ENCODE results near the gene GRB7. TPM values are rescaled to one million over a fixed set of nuclear protein-coding genes. Genes with fewer than 3 reads are reported as not detected.
A peak's percentile ranks its signal among the peaks of the same experiment; 100 is the strongest.
"Not testable (repeated sequence)": the region's sequence is repeated elsewhere in the genome, so short reads cannot be mapped to it uniquely, and the experiment has no call there.

The GRB7 gene
- total RNA-seq, 4 donors from 2014 or later: 49.4 to 114 (median 72.4) TPM

DNA sequence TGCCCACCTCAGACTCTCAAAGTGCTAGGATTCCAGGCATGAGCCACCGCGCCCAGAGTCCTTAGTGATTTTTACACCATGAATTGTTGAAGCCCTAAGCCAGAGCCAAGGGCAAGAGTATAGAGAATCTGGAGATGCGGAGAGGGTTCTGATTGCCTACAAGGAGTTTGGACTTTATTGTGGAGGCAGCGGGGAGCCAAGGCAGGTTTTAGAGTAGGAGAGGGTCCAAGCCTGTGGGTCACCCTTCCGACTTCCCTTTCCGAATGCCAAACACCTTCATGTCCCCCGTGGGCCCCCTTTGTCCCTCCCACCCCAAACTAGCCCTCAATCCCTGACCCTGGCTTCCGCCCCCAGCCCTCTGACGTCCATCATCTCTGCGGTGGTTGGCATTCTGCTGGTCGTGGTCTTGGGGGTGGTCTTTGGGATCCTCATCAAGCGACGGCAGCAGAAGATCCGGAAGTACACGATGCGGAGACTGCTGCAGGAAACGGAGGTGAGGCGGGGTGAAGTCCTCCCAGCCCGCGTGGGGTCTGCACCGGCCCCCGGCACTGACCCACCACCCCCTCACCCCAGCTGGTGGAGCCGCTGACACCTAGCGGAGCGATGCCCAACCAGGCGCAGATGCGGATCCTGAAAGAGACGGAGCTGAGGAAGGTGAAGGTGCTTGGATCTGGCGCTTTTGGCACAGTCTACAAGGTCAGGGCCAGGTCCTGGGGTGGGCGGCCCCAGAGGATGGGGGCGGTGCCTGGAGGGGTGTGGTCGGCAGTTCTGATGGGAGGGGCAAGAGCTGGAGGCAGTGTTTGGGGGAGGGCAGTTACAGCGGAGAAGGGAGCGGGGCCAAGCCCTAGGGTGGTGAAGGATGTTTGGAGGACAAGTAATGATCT is 14.5 kb upstream of the GRB7 start:
- peak overlapping the region; percentile 12 for H3K27ac ChIP-seq
- H3K4me1 ChIP-seq: peaks cover 7% of the 10 kb centered on the region
- peaks cover 59% of the 10 kb centered on the region for H3K36me3 ChIP-seq
- 72% methylated on average over 33 of the region's 34 CpGs for WGBS
- TF ChIP-seq EP300 (IDR thresholded peaks at IDR 0.05) (no peak), POLR2AphosphoS5 (IDR thresholded peaks at IDR 0.05) (no peak), POLR2A (IDR thresholded peaks at IDR 0.05) (no peak)
- TF ChIP-seq, protein P1, sequence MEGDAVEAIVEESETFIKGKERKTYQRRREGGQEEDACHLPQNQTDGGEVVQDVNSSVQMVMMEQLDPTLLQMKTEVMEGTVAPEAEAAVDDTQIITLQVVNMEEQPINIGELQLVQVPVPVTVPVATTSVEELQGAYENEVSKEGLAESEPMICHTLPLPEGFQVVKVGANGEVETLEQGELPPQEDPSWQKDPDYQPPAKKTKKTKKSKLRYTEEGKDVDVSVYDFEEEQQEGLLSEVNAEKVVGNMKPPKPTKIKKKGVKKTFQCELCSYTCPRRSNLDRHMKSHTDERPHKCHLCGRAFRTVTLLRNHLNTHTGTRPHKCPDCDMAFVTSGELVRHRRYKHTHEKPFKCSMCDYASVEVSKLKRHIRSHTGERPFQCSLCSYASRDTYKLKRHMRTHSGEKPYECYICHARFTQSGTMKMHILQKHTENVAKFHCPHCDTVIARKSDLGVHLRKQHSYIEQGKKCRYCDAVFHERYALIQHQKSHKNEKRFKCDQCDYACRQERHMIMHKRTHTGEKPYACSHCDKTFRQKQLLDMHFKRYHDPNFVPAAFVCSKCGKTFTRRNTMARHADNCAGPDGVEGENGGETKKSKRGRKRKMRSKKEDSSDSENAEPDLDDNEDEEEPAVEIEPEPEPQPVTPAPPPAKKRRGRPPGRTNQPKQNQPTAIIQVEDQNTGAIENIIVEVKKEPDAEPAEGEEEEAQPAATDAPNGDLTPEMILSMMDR (IDR thresholded peaks at IDR 0.05): no peak
- no peaks in the 10 kb centered on the region for H3K9me3 ChIP-seq
- H3K4me3 ChIP-seq: no peak overlapping the region
- H3K27me3 ChIP-seq: no peaks in the 10 kb centered on the region
- DNase-seq (ENCODE audit: low spot score in 2 of 2): no peak

DNA sequence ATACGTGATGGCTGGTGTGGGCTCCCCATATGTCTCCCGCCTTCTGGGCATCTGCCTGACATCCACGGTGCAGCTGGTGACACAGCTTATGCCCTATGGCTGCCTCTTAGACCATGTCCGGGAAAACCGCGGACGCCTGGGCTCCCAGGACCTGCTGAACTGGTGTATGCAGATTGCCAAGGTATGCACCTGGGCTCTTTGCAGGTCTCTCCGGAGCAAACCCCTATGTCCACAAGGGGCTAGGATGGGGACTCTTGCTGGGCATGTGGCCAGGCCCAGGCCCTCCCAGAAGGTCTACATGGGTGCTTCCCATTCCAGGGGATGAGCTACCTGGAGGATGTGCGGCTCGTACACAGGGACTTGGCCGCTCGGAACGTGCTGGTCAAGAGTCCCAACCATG is 13.0 kb upstream of the GRB7 start:
- no peak for DNase-seq (ENCODE audit: low spot score in 2 of 2)
- no peak for TF ChIP-seq EP300 (IDR thresholded peaks at IDR 0.05)
- TF ChIP-seq POLR2A (IDR thresholded peaks at IDR 0.05): no peak
- TF ChIP-seq, protein P1 (IDR thresholded peaks at IDR 0.05): no peak
- TF ChIP-seq POLR2AphosphoS5 (IDR thresholded peaks at IDR 0.05): no peak
- no peaks in the 10 kb centered on the region for H3K27me3 ChIP-seq
- WGBS: 97% methylated on average over 6 of the region's 13 CpGs
- peaks cover 55% of the 10 kb centered on the region for H3K36me3 ChIP-seq
- peaks cover 14% of the 10 kb centered on the region for H3K4me1 ChIP-seq
- no peak overlapping the region for H3K27ac ChIP-seq
- H3K4me3 ChIP-seq: no peak overlapping the region
- no peaks in the 10 kb centered on the region for H3K9me3 ChIP-seq

DNA sequence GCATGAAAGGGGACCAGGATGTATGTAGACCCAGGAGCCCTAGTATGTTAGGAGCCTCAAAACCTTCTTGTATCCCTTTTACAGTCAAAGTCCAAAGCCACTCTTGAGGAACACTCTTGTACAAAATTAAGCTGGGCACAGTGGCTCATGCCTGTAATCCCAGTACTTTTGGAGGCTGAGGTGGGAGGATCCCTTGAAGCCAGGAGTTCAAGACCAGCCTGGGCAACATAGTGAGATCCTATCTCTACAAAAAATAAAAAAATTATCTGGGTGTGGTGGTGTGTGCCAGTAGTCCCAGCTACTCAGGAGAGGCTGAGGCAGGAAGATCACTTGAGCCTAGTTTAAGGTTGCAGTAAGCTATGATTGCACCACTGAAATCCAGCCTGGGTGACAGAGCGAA is 11.8 kb upstream of the GRB7 start:
- not testable (repeated sequence) for H3K27me3 ChIP-seq; DNase-seq (ENCODE audit: low spot score in 2 of 2); H3K4me3 ChIP-seq; H3K27ac ChIP-seq; H3K9me3 ChIP-seq
- Histone ChIP-seq H3K36me3 (peaks cover 47% of the 10 kb centered on the region), H3K4me1 (peaks cover 17% of the 10 kb centered on the region)
- WGBS: 88% methylated on average over 1 of the region's 1 CpG

DNA sequence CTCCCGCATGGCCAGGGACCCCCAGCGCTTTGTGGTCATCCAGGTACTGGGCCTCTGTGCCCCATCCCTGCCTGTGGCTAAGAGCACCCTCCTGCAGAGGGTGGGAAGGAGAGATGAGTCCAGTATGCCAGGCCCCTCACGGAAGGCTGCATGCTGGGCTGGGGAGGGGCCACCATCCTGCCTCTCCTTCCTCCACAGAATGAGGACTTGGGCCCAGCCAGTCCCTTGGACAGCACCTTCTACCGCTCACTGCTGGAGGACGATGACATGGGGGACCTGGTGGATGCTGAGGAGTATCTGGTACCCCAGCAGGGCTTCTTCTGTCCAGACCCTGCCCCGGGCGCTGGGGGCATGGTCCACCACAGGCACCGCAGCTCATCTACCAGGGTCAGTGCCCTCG is 11.1 kb upstream of the GRB7 start:
- H3K36me3 ChIP-seq: peaks cover 47% of the 10 kb centered on the region
- H3K27me3 ChIP-seq: no peaks in the 10 kb centered on the region
- peaks cover 17% of the 10 kb centered on the region for H3K4me1 ChIP-seq
- no peaks in the 10 kb centered on the region for H3K9me3 ChIP-seq
- WGBS: 98% methylated on average over 7 of the region's 9 CpGs
- H3K4me3 ChIP-seq: no peak overlapping the region
- TF ChIP-seq POLR2A (IDR thresholded peaks at IDR 0.05): no peak
- H3K27ac ChIP-seq: no peak overlapping the region
- DNase-seq (ENCODE audit: low spot score in 2 of 2): no peak

DNA sequence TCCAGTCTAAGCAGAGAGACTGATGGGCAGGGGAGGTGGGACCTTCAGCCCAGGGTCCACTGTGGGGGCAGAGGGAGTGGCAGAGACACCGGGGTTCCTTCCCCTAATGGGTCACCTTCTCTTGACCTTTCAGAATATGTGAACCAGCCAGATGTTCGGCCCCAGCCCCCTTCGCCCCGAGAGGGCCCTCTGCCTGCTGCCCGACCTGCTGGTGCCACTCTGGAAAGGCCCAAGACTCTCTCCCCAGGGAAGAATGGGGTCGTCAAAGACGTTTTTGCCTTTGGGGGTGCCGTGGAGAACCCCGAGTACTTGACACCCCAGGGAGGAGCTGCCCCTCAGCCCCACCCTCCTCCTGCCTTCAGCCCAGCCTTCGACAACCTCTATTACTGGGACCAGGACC is 10.2 kb upstream of the GRB7 start:
- Histone ChIP-seq H3K27ac (no peak overlapping the region), H3K9me3 (no peaks in the 10 kb centered on the region), H3K27me3 (no peaks in the 10 kb centered on the region), H3K36me3 (peaks cover 43% of the 10 kb centered on the region), H3K4me1 (peaks cover 17% of the 10 kb centered on the region), H3K4me3 (no peak overlapping the region)
- DNase-seq (ENCODE audit: low spot score in 2 of 2): no peak
- 77% methylated on average over 8 of the region's 10 CpGs for WGBS
- no peak for TF ChIP-seq EP300 (IDR thresholded peaks at IDR 0.05)
- TF ChIP-seq POLR2AphosphoS5 (IDR thresholded peaks at IDR 0.05): no peak
- no peak for TF ChIP-seq POLR2A (IDR thresholded peaks at IDR 0.05)
- TF ChIP-seq, protein P1 (IDR thresholded peaks at IDR 0.05): no peak

DNA sequence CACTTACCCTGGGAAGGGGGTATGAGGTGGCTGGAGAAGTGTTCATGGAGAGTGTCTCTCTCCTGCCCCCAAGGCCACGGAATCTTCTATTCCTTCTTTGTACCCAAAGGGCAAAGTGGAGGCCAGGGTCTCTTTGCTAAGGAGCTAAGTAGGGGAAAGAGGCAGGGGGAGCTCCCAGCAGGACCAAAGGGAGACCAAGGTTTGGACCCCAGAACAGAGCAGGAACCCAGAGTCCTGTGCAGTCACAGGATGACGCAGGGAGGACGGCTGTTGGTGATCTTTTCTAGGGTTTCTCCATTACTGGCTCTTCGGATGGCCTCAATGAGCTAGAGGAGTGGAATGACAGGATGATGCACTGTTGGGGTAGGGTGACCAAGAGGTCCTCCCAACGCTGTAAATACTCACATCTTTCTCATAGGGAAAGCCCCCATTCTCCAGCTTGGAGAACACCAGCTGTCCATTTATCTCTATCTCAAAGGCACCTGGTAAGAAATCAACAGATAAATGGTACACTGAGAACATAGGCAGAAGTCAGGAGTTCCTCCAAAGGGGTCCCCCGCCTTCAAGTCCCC is 8.4 kb upstream of the GRB7 start:
- Histone ChIP-seq H3K9me3 (no peaks in the 10 kb centered on the region), H3K27ac (peak overlapping the region; percentile 91), H3K27me3 (no peaks in the 10 kb centered on the region), H3K4me3 (peak overlapping the region; percentile 85), H3K36me3 (peaks cover 42% of the 10 kb centered on the region), H3K4me1 (peaks cover 10% of the 10 kb centered on the region)
- DNase-seq (ENCODE audit: low spot score in 2 of 2): no peak
- TF ChIP-seq POLR2A (IDR thresholded peaks at IDR 0.05) (no peak), POLR2AphosphoS5 (IDR thresholded peaks at IDR 0.05) (no peak), EP300 (IDR thresholded peaks at IDR 0.05) (no peak)
- TF ChIP-seq, protein P1 (IDR thresholded peaks at IDR 0.05): no peak
- 62% methylated on average over 6 of the region's 6 CpGs for WGBS
